HG03558 (cell line): ENCODE measurements around the gene NR2C2.

Experiments used
- ATAC-seq: cut with Tn5 transposase; IDR thresholded peaks from one replicate; pipeline ENCODE4 v1.9.1; 2021; ENCODE audit warnings: moderate number of reproducible peaks; ENCODE audit not compliant: unreplicated experiment; ENCODE audit errors: extremely low read depth

NR2C2 gene

DNA sequence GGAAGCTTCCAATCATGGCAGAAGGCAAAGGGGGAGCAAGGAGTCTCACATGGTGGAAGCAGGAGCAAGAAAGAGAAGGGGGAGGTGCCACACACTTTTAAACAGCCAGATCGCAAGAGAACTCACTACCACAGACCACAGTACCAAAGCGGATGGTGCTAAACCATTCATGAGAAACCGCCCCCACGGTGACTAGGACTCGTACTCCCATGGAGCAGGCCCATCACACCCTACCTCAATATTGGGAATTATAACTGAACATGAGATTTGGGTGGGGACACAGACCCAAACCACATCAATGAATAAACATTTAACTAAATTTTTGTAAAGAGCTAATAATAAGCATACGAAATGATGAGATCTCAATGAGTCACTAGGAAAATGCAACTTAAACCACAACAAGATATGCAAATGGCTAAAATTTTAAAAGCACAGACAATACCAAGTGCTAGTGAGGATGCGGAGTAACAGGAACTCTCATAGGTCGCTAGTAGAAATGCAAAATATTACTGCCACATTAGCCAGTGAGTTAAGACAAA lies 107.7 kb downstream of the NR2C2 start:
- ATAC-seq = no peak

DNA sequence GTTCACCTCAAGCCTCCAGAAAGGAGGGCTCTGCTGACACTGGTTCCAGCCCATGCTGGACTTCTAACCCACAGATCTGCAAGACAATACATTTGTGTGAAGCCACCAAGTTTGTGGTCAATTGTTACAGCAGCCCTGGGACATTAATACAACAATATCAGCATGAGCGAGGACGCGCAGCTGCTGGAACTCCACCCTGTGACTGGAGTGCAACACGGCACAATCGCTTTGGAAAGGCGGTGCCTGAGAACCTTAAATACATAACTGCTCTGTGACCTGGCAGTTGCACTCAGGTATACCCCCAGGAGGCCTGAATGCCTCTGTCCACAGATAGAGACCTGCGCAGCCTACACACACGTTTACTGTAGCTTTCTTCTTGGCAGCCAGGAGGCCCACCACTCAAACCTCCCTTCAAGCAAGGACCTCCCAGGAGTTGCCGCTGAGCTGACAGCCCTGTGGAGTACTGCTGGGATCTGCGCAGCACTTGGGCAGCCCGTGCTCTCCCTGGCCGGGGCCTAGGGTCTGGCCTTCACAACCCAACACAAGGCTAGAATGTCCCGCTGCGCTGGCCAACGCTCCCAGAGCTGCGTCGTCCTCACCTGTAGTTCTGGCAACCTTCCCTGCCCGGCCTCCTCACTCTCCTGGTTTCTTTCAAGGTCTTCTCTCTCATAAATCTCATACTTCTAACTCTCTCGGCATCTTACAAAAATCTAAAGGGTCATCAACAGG lies 109.5 kb downstream of the NR2C2 start:
- no peak for ATAC-seq

DNA sequence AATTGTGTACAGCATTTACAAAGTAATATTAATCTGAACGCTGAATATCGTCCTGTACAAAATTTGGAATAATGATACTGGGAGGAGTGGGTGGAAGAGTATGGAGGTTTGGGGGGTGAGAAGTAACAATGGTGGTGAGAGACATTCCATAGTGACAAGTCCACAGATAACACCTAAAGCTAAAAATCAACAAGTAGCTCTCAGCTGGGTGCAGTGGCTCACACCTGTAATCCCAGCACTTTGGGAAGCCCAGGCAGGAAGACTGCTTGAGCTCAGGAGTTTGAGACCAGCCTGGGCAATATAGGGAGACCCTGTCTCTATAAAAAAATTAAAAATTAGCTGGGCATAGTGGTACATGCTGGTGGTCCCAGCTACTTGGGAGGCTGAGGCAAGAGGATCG lies 112.6 kb downstream of the NR2C2 start:
- no peak for ATAC-seq

GRCh38 chr3:15063238-15063637 lies 115.9 kb downstream of the NR2C2 start:
- no peak for ATAC-seq

DNA sequence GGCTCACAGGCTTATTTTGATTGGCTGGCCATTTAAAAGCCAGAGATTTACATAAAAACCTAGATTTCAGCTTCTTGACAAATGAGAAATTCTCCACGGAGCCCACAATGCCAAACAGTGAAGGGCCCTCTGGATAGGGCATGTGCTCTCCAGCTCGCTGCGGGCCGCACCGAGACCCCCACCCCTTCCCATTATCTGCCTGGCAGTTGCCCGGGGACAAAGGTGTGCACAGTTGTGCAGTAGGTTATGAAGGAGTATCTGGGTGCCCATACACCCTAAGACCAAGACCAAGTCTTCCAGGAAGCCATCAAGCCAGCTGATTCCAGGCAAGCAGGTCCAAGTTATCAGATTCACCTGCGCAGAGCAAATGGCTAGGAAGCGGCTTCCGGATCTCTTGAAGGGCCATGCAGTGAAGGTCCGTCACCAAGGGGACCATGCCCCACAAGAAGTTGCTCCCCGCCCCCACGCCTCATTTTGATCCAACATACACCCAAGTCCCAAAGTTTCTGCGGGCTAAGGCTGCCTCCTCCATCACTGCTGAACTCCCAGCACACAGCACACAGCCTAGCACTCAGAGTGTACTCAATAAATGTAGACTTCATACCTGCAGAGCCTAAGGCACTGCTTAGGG lies 116.4 kb downstream of the NR2C2 start:
- ATAC-seq = no peak

DNA sequence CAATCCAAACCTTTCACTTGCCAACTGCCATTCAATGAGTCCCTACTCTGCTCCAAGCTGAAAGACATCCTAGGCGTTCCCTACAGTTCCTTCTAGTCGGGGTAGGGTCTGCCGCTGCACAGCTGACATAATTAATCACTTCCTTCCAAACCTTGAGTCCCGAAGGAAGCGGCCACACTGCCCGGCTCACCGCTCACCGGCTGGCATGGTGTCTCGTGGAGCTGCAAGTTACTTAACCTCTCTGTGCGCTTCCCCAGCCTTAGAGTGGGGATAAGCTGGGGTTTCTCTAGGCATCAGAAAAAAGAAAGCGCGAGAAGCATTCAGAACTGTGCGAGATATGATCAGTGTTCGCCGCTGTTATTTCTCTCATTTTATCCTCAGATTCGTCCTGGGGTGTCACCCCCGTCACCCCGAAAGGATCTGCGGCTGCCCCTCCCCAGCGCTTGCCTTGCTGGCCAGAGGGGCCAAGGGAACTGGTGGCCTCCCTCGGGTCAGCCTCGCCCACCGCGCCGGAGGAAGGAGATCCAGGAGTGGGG lies 117.0 kb downstream of the NR2C2 start:
- ATAC-seq = no peak

- ATAC-seq = peak; percentile 97
Observed at GRCh38 chr3:15064835-15065549, 117.6 kb downstream of the NR2C2 start, which contains the start of gene MRPS25. Gene MRPS25, minus strand, starts transcription at chr3:15065315. Its CDS starts 121 bp downstream, at chr3:15065194.

GRCh38 chr3:15065550-15066007 lies 118.2 kb downstream of the NR2C2 start:
- no peak for ATAC-seq

DNA sequence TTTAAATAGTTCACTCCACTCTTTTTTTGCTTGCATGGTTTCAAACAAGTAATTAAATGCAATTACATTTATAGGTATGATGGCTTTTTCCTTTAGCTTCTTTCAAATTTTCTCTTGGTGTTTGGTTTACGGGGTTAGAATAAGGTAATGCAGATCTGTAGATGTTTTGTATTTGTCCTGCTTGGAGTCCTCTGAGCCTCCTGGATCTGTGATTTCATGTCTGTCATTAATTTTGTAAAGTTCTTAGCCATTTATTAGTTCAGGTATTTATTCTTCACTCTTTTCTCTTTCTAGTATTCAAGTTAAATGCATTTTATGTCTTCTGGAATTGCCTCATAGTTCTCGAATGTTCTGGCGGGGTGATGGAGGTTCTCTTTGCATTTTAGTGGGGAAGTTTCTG lies 119.1 kb downstream of the NR2C2 start:
- no peak for ATAC-seq

GRCh38 chr3:15069441-15069840 lies 122.1 kb downstream of the NR2C2 start:
- no peak for ATAC-seq

DNA sequence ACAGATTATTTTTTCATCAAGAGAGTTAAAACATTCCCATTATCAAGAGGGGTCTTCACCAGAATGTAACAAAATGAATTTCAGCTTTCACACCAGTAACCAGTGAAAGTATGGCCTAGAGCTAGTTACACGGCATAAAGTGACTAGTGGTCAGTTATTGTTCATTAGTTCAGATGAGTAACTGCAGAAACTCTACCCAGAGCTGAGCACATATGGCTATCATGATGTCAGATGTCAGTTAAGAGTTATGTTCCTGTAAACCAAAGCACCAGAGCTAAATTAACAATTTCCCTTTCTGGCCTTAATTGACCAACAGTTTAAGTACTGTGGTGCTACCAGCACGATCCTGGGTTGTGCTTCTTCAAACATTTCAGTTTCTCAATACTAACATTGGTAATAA lies 124.3 kb downstream of the NR2C2 start:
- ATAC-seq = no peak

DNA sequence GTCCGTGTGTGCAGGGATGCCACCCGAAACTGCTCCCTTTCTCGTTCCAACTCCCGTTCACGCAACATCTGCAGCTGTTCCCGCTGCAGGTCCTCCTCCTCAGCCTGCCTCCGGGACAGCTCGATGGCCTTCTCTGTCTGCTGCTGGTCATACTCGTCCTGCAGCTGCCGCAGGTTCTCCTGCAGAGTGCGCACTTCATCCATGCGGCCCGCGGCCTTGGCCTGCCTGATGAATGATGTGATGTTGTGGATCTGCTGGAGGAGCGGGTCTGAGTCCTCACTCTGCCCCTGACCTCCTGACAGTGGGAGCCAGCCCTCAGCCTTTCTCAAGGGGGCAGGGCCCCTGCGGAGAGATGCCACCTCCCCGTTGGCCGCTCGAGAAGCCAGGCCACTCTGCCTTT lies 127.1 kb downstream of the NR2C2 start:
- no peak for ATAC-seq

- no peak for ATAC-seq
Observed at GRCh38 chr3:15079091-15079490, 131.7 kb downstream of the NR2C2 start.

GRCh38 chr3:15081960-15082664 lies 134.7 kb downstream of the NR2C2 start:
- ATAC-seq = no peak

DNA sequence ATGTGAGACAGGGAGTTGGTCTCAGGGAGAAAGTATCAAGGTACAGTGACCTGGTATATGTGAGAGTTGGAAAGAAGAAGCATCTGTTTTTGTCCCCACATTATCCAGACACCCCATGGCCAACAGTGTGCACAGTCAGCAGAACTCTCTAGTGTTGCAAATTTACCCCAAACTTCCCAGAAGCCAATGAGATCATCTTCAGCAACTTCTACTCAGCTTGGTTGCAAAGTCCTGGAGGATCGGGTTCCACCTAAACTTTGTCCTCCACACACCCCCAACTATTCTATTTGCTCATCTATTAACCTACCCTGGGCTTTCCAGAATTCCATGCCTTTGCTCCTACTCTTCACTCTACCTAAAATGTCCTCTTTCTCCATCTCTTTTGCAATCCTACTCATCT lies 135.9 kb downstream of the NR2C2 start:
- ATAC-seq = no peak

- ATAC-seq = no peak
Observed at GRCh38 chr3:15086263-15086662, 138.9 kb downstream of the NR2C2 start.

- ATAC-seq = no peak
Observed at GRCh38 chr3:15086699-15087098, 139.3 kb downstream of the NR2C2 start.

GRCh38 chr3:15089201-15089600 lies 141.8 kb downstream of the NR2C2 start:
- ATAC-seq = no peak

DNA sequence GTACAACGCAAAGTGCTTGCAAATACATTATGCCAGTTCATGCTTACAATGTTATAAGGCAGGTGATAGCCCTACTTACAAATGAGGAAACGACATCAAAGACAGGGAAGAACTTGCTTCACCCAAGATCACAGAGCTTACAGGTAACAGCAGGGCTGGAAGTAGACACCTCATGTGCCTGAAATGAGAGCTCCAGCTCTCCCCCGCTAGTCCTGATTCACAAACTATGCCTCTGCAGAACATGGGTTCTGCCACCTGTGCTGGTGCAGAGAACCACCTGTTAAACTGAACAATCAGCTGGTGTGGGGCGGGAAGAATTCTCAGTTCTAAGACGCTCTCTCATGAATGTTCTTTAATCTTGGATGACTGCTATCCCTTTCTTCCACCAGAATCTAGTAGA lies 144.2 kb downstream of the NR2C2 start:
- ATAC-seq = no peak

- ATAC-seq = no peak
Observed at GRCh38 chr3:15092686-15093085, 145.3 kb downstream of the NR2C2 start.
